A673 (cell line): ENCODE measurements around the gene MLN. TPM values are rescaled to one million over a fixed set of nuclear protein-coding genes. Genes with fewer than 3 reads are reported as not detected.

Experiments used
- Bru-seq: library from RNA; stranded (reverse); fragments of 400-500 nt; gene quantifications from one replicate; lab custom pipeline; 2021; lab: Mats Ljungman, UMichigan
- BruChase-seq, 2 experiments: library from RNA; stranded (reverse); fragments of 400-500 nt; gene quantifications; one replicate each; lab custom pipeline; 2021; lab: Mats Ljungman, UMichigan
- BruUV-seq: library from RNA; stranded (reverse); fragments of 400-500 nt; replicated peaks from 2 replicates; lab custom pipeline; 2021; lab: Mats Ljungman, UMichigan
- CTCF ChIA-PET: fragments of 300-600 bp; sonication (Branson Sonifier 250); formaldehyde crosslinking; loops from one replicate; lab custom pipeline; 2022; ENCODE audit warnings: antibody characterized with exemption; lab: Charles Lee
- POLR2A ChIA-PET: fragments of 300-600 bp; sonication (Branson Sonifier 250); formaldehyde crosslinking; loops from one replicate; lab custom pipeline; 2022; ENCODE audit warnings: antibody characterized with exemption; ENCODE audit not compliant: low non-redundant PET; lab: Charles Lee
- DNase-seq: peaks from one replicate; pipeline ENCODE4 v3.0.0-alpha.2; 2015; ENCODE audit warnings: low spot score
- H3K27ac ChIP-seq: fragments of 200-600 bp; sonication (generic); 2 replicates; pipeline ENCODE4 v1.5.1; 2016; ENCODE audit warnings: mixed run types, low read depth, mild to moderate bottlenecking, mixed read lengths, antibody characterized with exemption, low read length; ENCODE audit not compliant: poor library complexity, severe bottlenecking
- H3K27me3 ChIP-seq: fragments of 200-600 bp; sonication (generic); replicated peaks from 2 replicates; pipeline ENCODE4 v1.6.1; 2017; ENCODE audit warnings: mixed run types, low read depth, mild to moderate bottlenecking, mixed read lengths, antibody characterized with exemption, low read length; ENCODE audit not compliant: insufficient read depth, poor library complexity
- H3K36me3 ChIP-seq: fragments of 200-600 bp; sonication (generic); 2 replicates; pipeline ENCODE4 v1.6.1; 2016; ENCODE audit warnings: mixed run types, mild to moderate bottlenecking, mixed read lengths, antibody characterized with exemption, low read length; ENCODE audit not compliant: insufficient read depth, poor library complexity, severe bottlenecking
- H3K4me1 ChIP-seq: fragments of 200-600 bp; sonication (generic); 2 replicates; pipeline ENCODE4 v1.6.1; 2017; ENCODE audit warnings: mixed run types, mild to moderate bottlenecking, mixed read lengths, antibody characterized with exemption, low read length; ENCODE audit not compliant: insufficient read depth, poor library complexity, severe bottlenecking
- H3K4me3 ChIP-seq: fragments of 200-600 bp; sonication (generic); 2 replicates; pipeline ENCODE4 v1.5.1; 2016; ENCODE audit warnings: low read depth, mixed run types, mild to moderate bottlenecking, mixed read lengths, low read length; ENCODE audit not compliant: poor library complexity, severe bottlenecking
- H3K9me3 ChIP-seq: fragments of 200-600 bp; sonication (generic); 2 replicates; pipeline ENCODE4 v1.6.1; 2016; ENCODE audit warnings: mixed run types, low read depth, mild to moderate bottlenecking, mixed read lengths, antibody characterized with exemption, low read length; ENCODE audit not compliant: poor library complexity, severe bottlenecking
- EZH2 ChIP-seq: fragments of 200-600 bp; sonication (generic); IDR thresholded peaks from 2 replicates; pipeline ENCODE4 v1.6.1; 2017; ENCODE audit warnings: borderline replicate concordance, low read depth, mild to moderate bottlenecking, mixed read lengths, antibody characterized with exemption, low read length; ENCODE audit not compliant: poor library complexity, severe bottlenecking
- intact Hi-C: fragments of 100-400 bp; cut with micrococcal nuclease; formaldehyde crosslinking; loops from one replicate; pipeline ENCODE4 v1.10.0; 2022; ENCODE audit not compliant: unreplicated experiment
- long read RNA-seq: library from polyadenylated mRNA; stranded (forward); transcript quantifications from one replicate; pipeline ENCODE4 v2.0.0, GENCODE V29; 2022
- total RNA-seq: library from RNA; stranded (reverse); gene quantifications from 2 replicates; pipeline ENCODE4 v1.2.3, GENCODE V29; 2021
- TF ChIP-seq, protein P1 (sequence below): fragments of 300-800, 200-600 bp; sonication (generic); conservative IDR thresholded peaks from 2 replicates; pipeline ENCODE4 v1.5.1; 2017; ENCODE audit warnings: low read depth, mild to moderate bottlenecking, antibody characterized with exemption, low read length, moderate library complexity, mixed read lengths

The MLN gene
- total RNA-seq (not detected in 2 replicates), Bru-seq, nascent RNA (not detected), BruChase-seq, experiment 1, labeled RNA remaining after a 2-hour chase (not detected), BruChase-seq, experiment 2, labeled RNA remaining after a 6-hour chase (not detected)
- long read RNA-seq: 0 reads

GRCh38 chr6:33803571-33804053, at the start of gene MLN:
Gene MLN (minus strand): TSS chr6:33804003. CDS start chr6:33801163, 2,840 bp downstream.
- TF ChIP-seq EZH2: no peak
- TF ChIP-seq, protein P1, sequence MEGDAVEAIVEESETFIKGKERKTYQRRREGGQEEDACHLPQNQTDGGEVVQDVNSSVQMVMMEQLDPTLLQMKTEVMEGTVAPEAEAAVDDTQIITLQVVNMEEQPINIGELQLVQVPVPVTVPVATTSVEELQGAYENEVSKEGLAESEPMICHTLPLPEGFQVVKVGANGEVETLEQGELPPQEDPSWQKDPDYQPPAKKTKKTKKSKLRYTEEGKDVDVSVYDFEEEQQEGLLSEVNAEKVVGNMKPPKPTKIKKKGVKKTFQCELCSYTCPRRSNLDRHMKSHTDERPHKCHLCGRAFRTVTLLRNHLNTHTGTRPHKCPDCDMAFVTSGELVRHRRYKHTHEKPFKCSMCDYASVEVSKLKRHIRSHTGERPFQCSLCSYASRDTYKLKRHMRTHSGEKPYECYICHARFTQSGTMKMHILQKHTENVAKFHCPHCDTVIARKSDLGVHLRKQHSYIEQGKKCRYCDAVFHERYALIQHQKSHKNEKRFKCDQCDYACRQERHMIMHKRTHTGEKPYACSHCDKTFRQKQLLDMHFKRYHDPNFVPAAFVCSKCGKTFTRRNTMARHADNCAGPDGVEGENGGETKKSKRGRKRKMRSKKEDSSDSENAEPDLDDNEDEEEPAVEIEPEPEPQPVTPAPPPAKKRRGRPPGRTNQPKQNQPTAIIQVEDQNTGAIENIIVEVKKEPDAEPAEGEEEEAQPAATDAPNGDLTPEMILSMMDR: no peak
- DNase-seq: no peak
- ChIA-PET CTCF (no interaction called here), POLR2A (no interaction called here)
- no TSS peak for BruUV-seq
- Histone ChIP-seq H3K4me3 (no peak within 1 kb of the TSS), H3K9me3 (no peaks in the 10 kb centered on the region), H3K27ac (no peak within 1 kb of the TSS), H3K4me1 (peaks cover 19% of the 10 kb centered on the region), H3K36me3 (no peaks in the 10 kb centered on the region), H3K27me3 (no peaks in the 10 kb centered on the region)
- intact Hi-C loops: no loop called here

GRCh38 chr6:33853026-33853425, 49.2 kb upstream of the MLN start:
- Histone ChIP-seq H3K36me3 (no peaks in the 10 kb centered on the region), H3K9me3 (no peaks in the 10 kb centered on the region), H3K4me3 (no peak overlapping the region), H3K27ac (no peak overlapping the region), H3K27me3 (no peaks in the 10 kb centered on the region), H3K4me1 (peaks cover 5% of the 10 kb centered on the region)
- TF ChIP-seq EZH2: no peak
- TF ChIP-seq, protein P1: no peak
- ChIA-PET CTCF (no interaction called here), POLR2A (no interaction called here)
- DNase-seq: no peak
- no TSS peak for BruUV-seq
- intact Hi-C loops: no loop called here

- TF ChIP-seq, protein P1: peak; percentile 45
- no peak for TF ChIP-seq EZH2
- Histone ChIP-seq H3K36me3 (no peaks in the 10 kb centered on the region), H3K9me3 (no peaks in the 10 kb centered on the region), H3K4me1 (peaks cover 5% of the 10 kb centered on the region), H3K27me3 (no peaks in the 10 kb centered on the region), H3K4me3 (no peak overlapping the region), H3K27ac (no peak overlapping the region)
- intact Hi-C loops: no loop called here
- peak; percentile 33 for DNase-seq
- BruUV-seq: no TSS peak
- ChIA-PET CTCF (no interaction called here), POLR2A (no interaction called here)
These were observed 48.2 kb upstream of the MLN start for GRCh38 chr6:33851959-33852358.
